ENCODE measurements around the gene DNASE1L3.

The DNASE1L3 gene

DNA sequence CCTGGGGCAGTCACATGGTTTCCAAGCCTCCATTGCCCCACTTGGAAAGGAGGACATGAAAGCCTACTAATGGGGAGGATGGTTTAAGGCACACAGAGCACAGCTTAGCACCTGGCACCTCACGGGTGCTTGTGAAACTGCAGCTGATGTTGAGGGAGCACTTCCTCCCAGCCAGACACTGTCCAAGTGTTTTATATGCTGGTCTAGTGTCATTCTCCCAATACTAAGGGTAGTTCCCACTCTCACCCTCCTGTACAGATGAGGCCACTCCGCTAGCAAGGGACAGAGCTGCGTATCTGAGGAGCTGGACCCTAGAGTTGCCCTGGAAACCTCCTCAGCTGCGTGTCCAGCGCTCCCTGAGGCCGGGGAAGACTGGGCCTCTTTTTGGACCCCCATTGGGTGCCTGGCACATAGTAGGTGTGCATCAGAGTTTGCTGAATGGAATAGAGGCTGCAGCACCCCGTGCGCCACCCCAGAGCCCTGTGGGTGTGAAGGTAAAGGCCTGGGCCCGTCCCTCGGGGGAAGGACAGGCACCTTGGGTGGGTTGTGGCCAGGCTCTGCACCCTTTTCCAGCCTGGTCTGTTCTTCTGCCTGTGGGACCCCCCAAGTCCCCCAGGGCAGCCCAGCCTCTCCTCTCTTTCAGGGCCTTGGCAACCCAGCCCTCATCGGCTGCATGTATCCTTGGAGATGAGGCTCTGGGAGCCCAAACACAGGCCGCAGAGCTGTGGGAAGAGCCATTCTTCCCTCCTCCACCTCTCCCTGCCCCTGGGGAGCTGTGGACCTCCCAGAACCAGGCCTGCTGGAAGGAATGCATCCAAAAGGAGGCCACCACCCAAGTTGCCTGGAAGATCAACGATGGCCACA, 31.3 kb downstream of the DNASE1L3 start:
- no peak overlapping the region for H3K4me3 ChIP-seq (ENCODE audit: low read length)
- no peaks in the 10 kb centered on the region for H3K9me3 ChIP-seq (ENCODE audit: control insufficient read depth, low read length)
- no peaks in the 10 kb centered on the region for H3K36me3 ChIP-seq (ENCODE audit: control insufficient read depth, insufficient read depth, low read length)
- H3K27me3 ChIP-seq (ENCODE audit: control insufficient read depth, insufficient read depth, low read length): peaks cover 3% of the 10 kb centered on the region
- no peak overlapping the region for H3K9ac ChIP-seq (ENCODE audit: low read length)
- H3K4me1 ChIP-seq (ENCODE audit: control insufficient read depth, insufficient read depth, low read length): peaks cover 50% of the 10 kb centered on the region

DNA sequence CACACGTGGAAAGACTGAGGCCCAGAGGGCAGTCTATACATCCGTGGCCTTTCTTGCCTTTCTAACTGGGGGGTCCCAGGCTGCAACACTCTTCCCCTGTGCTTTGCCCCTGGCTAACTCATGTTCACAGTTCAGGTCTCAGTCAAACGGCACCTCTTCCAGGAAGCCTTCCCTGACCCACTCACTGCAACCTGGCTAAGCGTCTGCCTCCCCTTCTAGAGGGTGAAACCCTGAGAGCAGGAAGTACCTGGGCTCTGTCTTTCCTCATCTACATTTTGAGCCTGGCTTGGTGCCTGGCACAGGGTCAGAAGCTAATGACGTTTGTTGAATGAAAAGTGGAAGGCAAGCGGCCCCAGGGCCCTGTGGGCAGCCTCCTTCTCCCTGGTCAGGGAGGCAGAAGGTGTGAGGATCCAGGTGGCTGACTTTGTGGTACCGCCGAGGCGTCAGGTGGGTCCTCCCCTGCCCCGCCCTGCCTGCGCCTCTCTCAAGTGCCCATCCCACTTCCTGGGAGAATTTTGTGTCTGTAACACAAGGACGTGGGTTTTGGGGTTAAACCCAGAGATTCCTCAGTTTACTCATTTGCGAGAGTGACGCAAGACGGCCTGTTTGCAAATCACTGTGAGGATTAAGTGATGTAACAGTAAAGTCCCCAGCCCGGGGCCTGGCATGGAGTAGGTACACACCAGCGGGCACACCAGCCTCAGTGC, 32.1 kb downstream of the DNASE1L3 start:
- no peak overlapping the region for H3K4me3 ChIP-seq (ENCODE audit: low read length)

GRCh38 chr3:58177747-58178527, 32.8 kb downstream of the DNASE1L3 start:
- H3K27me3 ChIP-seq (ENCODE audit: control insufficient read depth, insufficient read depth, low read length): peaks cover 3% of the 10 kb centered on the region
- H3K9ac ChIP-seq (ENCODE audit: low read length): peak overlapping the region; percentile 56
- no peaks in the 10 kb centered on the region for H3K36me3 ChIP-seq (ENCODE audit: control insufficient read depth, insufficient read depth, low read length)
- no peaks in the 10 kb centered on the region for H3K9me3 ChIP-seq (ENCODE audit: control insufficient read depth, low read length)
- H3K4me3 ChIP-seq (ENCODE audit: low read length): peak overlapping the region; percentile 14
- H3K4me1 ChIP-seq (ENCODE audit: control insufficient read depth, insufficient read depth, low read length): peaks cover 66% of the 10 kb centered on the region

More for the DNA sequence above, 32.1 kb downstream of the DNASE1L3 start:
- H3K9me3 ChIP-seq (ENCODE audit: control insufficient read depth, low read length): no peaks in the 10 kb centered on the region
- H3K9ac ChIP-seq (ENCODE audit: low read length): peak overlapping the region; percentile 56
- peaks cover 3% of the 10 kb centered on the region for H3K27me3 ChIP-seq (ENCODE audit: control insufficient read depth, insufficient read depth, low read length)
- H3K4me1 ChIP-seq (ENCODE audit: control insufficient read depth, insufficient read depth, low read length): peaks cover 58% of the 10 kb centered on the region
- H3K36me3 ChIP-seq (ENCODE audit: control insufficient read depth, insufficient read depth, low read length): no peaks in the 10 kb centered on the region

- Histone ChIP-seq H3K9ac (ENCODE audit: low read length) (no peak overlapping the region), H3K4me3 (ENCODE audit: low read length) (no peak overlapping the region), H3K27me3 (ENCODE audit: control insufficient read depth, insufficient read depth, low read length) (peaks cover 3% of the 10 kb centered on the region), H3K9me3 (ENCODE audit: control insufficient read depth, low read length) (no peaks in the 10 kb centered on the region), H3K36me3 (ENCODE audit: control insufficient read depth, insufficient read depth, low read length) (no peaks in the 10 kb centered on the region), H3K4me1 (ENCODE audit: control insufficient read depth, insufficient read depth, low read length) (peaks cover 69% of the 10 kb centered on the region)
Measured at GRCh38 chr3:58176827-58177489, 33.8 kb downstream of the DNASE1L3 start.

GRCh38 chr3:58176185-58176530, 34.6 kb downstream of the DNASE1L3 start:
- H3K36me3 ChIP-seq (ENCODE audit: control insufficient read depth, insufficient read depth, low read length): no peaks in the 10 kb centered on the region
- H3K4me1 ChIP-seq (ENCODE audit: control insufficient read depth, insufficient read depth, low read length): peaks cover 63% of the 10 kb centered on the region
- no peak overlapping the region for H3K4me3 ChIP-seq (ENCODE audit: low read length)
- no peaks in the 10 kb centered on the region for H3K9me3 ChIP-seq (ENCODE audit: control insufficient read depth, low read length)
- H3K27me3 ChIP-seq (ENCODE audit: control insufficient read depth, insufficient read depth, low read length): peaks cover 3% of the 10 kb centered on the region
- H3K9ac ChIP-seq (ENCODE audit: low read length): peak overlapping the region; percentile 7

DNA sequence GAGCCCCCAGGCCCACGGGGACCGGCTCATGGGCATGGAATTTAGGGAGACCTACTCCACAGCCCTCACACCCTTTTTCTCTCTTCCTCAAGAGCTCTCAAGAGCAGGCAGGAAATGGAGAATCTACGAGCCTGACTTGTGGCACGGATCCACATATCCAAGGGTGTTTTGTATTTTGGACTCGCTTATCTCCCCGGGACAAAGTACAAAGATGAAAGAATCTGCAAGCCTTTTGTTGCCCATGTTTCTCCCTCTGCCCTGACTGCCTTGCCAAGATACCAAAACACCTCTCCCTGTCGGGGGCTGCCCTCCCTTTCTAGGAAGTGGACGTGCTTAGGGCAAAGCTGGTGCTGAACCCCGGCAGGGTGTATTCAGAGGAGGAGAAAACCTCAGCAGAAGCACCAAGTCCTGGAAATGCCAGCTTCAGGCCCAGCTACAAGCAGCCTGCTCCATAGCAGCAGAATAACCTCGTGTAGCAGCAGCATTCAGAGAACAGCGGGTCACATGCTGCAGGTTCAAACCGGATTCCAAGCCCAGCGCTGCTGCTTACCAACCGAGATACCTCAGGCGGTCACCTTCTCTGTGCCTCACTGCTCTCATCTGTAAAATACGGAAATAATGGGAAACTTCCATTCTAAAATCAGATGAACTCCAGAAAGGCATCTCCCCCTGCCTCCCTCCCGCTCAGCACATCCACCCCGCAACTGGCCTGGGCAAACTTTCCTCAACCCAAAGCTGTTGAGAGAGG, 35.2 kb downstream of the DNASE1L3 start:
- Histone ChIP-seq H3K36me3 (ENCODE audit: control insufficient read depth, insufficient read depth, low read length) (no peaks in the 10 kb centered on the region), H3K9ac (ENCODE audit: low read length) (peak overlapping the region; percentile 7), H3K9me3 (ENCODE audit: control insufficient read depth, low read length) (no peaks in the 10 kb centered on the region), H3K4me3 (ENCODE audit: low read length) (no peak overlapping the region), H3K4me1 (ENCODE audit: control insufficient read depth, insufficient read depth, low read length) (peaks cover 63% of the 10 kb centered on the region), H3K27me3 (ENCODE audit: control insufficient read depth, insufficient read depth, low read length) (peaks cover 3% of the 10 kb centered on the region)

GRCh38 chr3:58175187-58175436, 35.7 kb downstream of the DNASE1L3 start:
- Histone ChIP-seq H3K9me3 (ENCODE audit: control insufficient read depth, low read length) (no peaks in the 10 kb centered on the region), H3K27me3 (ENCODE audit: control insufficient read depth, insufficient read depth, low read length) (peaks cover 3% of the 10 kb centered on the region), H3K4me1 (ENCODE audit: control insufficient read depth, insufficient read depth, low read length) (peaks cover 63% of the 10 kb centered on the region), H3K36me3 (ENCODE audit: control insufficient read depth, insufficient read depth, low read length) (no peaks in the 10 kb centered on the region), H3K4me3 (ENCODE audit: low read length) (no peak overlapping the region), H3K9ac (ENCODE audit: low read length) (peak overlapping the region; percentile 7)

GRCh38 chr3:58173669-58174398, 36.9 kb downstream of the DNASE1L3 start:
- peak overlapping the region; percentile 7 for H3K9ac ChIP-seq (ENCODE audit: low read length)
- peaks cover under 1% of the 10 kb centered on the region for H3K36me3 ChIP-seq (ENCODE audit: control insufficient read depth, insufficient read depth, low read length)
- peaks cover 61% of the 10 kb centered on the region for H3K4me1 ChIP-seq (ENCODE audit: control insufficient read depth, insufficient read depth, low read length)
- H3K27me3 ChIP-seq (ENCODE audit: control insufficient read depth, insufficient read depth, low read length): peaks cover 3% of the 10 kb centered on the region
- no peaks in the 10 kb centered on the region for H3K9me3 ChIP-seq (ENCODE audit: control insufficient read depth, low read length)
- H3K4me3 ChIP-seq (ENCODE audit: low read length): no peak overlapping the region

DNA sequence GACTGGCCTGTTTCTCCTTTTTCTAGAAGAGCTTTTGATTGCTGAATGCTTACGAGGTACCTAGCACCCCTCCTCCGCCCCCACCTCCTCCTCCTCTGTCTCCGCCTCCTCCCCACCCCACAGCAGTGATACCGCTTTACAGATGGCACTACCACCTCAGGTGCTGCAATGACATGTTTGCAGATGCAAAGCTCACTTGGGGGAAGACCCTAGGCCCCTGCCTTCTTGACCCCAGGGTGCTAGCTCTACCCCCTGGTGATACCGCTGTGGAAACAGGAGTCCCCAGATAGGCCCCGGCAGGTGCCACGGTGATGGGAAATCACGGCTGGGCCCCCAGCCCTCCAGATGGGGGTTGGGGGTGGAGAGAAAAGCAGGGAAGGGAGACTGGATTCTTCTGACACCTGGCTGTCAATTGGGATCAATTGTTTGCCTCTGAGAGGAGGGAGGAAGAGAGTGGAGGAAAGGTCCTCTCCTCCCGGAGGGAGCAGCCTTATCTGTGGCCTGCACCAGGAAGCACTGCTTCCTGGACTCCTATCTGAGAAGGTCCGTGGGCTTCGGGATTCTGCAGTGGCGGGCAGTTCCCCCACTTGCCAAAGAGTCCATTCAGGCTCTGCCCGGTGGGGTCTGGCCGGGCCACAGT, 37.6 kb downstream of the DNASE1L3 start:
- no peaks in the 10 kb centered on the region for H3K9me3 ChIP-seq (ENCODE audit: control insufficient read depth, low read length)
- peaks cover 8% of the 10 kb centered on the region for H3K36me3 ChIP-seq (ENCODE audit: control insufficient read depth, insufficient read depth, low read length)
- peaks cover 1% of the 10 kb centered on the region for H3K27me3 ChIP-seq (ENCODE audit: control insufficient read depth, insufficient read depth, low read length)
- H3K4me3 ChIP-seq (ENCODE audit: low read length): no peak overlapping the region
- H3K9ac ChIP-seq (ENCODE audit: low read length): no peak overlapping the region
- peaks cover 55% of the 10 kb centered on the region for H3K4me1 ChIP-seq (ENCODE audit: control insufficient read depth, insufficient read depth, low read length)

DNA sequence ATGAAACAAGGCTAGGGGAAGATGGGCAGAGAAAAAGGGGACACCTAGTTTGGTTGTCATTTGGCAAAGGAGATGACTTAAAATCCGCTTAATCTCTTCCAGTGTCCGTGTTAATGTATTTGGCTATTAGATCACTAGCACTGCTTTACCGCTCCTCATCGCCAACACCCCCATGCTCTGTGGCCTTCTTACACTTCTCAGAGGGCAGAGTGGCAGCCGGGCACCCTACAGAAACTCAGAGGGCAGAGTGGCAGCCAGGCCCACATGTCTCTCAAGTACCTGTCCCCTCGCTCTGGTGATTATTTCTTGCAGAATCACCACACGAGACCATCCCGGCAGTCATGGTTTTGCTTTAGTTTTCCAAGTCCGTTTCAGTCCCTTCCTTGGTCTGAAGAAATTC, 39.6 kb downstream of the DNASE1L3 start:
- Histone ChIP-seq H3K9me3 (ENCODE audit: control insufficient read depth, low read length) (no peaks in the 10 kb centered on the region), H3K4me3 (ENCODE audit: low read length) (no peak overlapping the region), H3K36me3 (ENCODE audit: control insufficient read depth, insufficient read depth, low read length) (peaks cover 9% of the 10 kb centered on the region), H3K9ac (ENCODE audit: low read length) (no peak overlapping the region), H3K27me3 (ENCODE audit: control insufficient read depth, insufficient read depth, low read length) (no peaks in the 10 kb centered on the region), H3K4me1 (ENCODE audit: control insufficient read depth, insufficient read depth, low read length) (peaks cover 40% of the 10 kb centered on the region)
